Naive B cell (primary cell): ENCODE data around the gene KIR3DL1. TPM values are rescaled to one million over a fixed set of nuclear protein-coding genes. Genes with fewer than 3 reads are reported as not detected.
"Not testable (repeated sequence)": the region's sequence is repeated elsewhere in the genome, so short reads cannot be mapped to it uniquely, and the experiment has no call there.

ENCODE experiments used
- ATAC-seq, 2 donors: fragments of 150-1000 bp; cut with Tn5 transposase; 2 replicates each; pipeline ENCODE4 v1.10.0; 2021; ENCODE audit warnings: low read depth in 2 of 2, mild to moderate bottlenecking in 2 of 2, moderate library complexity in 2 of 2
- DNase-seq: peaks from one replicate; pipeline ENCODE4 v3.0.0; 2022
- H3K27ac Mint-ChIP-seq, 6 donors: one replicate each; pipeline ENCODE4 v1.8.0; 2020 to 2022; ENCODE audit warnings: mild to moderate bottlenecking in 6 of 6, mixed read lengths in 6 of 6, moderate library complexity in 5 of 6, inconsistent platforms in 2 of 6
- H3K27me3 Mint-ChIP-seq, 3 donors: one replicate each; pipeline ENCODE4 v1.8.0; 2021 to 2022; ENCODE audit warnings: mixed read lengths in 3 of 3, mild to moderate bottlenecking in 1 of 3
- H3K36me3 Mint-ChIP-seq, 2 donors: one replicate each; pipeline ENCODE4 v1.8.0; 2020 to 2022; ENCODE audit warnings: mixed read lengths in 2 of 2, inconsistent platforms in 1 of 2, mild to moderate bottlenecking in 1 of 2
- H3K4me1 Mint-ChIP-seq, 3 donors: one replicate each; pipeline ENCODE4 v1.8.0; 2020 to 2022; ENCODE audit warnings: mixed read lengths in 3 of 3, inconsistent platforms in 1 of 3, mild to moderate bottlenecking in 1 of 3, moderate library complexity in 1 of 3
- H3K4me3 Mint-ChIP-seq, 8 donors: one replicate each; pipeline ENCODE4 v1.8.0; 2020 to 2022; ENCODE audit warnings: mild to moderate bottlenecking in 8 of 8, mixed read lengths in 8 of 8, moderate library complexity in 8 of 8, inconsistent platforms in 2 of 8
- H3K9me3 Mint-ChIP-seq, 7 donors: one replicate each; pipeline ENCODE4 v1.8.0; 2020 to 2022; ENCODE audit warnings: mixed read lengths in 7 of 7, mild to moderate bottlenecking in 5 of 7, inconsistent platforms in 2 of 7, moderate library complexity in 1 of 7
- polyA plus RNA-seq, 6 donors: library from polyadenylated mRNA; unstranded; fragments of 300-500 nt; fragmentation: Illumina TruSeq; gene quantifications; one replicate each; pipeline ENCODE4 v1.2.3, GENCODE V29; 2021; ENCODE audit warnings: low read depth in 6 of 6

The KIR3DL1 gene
- polyA plus RNA-seq, 6 donors from 2014 or later: 0.26 to 0.53 TPM; not detected in 4

- ATAC-seq, H3K27ac Mint-ChIP-seq, H3K4me3 Mint-ChIP-seq, DNase-seq, H3K36me3 Mint-ChIP-seq, H3K4me1 Mint-ChIP-seq, H3K9me3 Mint-ChIP-seq: not testable (repeated sequence)
- peaks cover 0 to 30% (median 28%) of the 10 kb centered on the region in 3 donors for H3K27me3 Mint-ChIP-seq
These were observed 16.2 kb downstream of the KIR3DL1 start, which contains the start of gene KIR2DS4 for GRCh38 chr19:54832496-54832895. Gene KIR2DS4 (plus strand): TSS chr19:54832676.

GRCh38 chr19:54835126-54835525, 18.9 kb downstream of the KIR3DL1 start:
- not testable (repeated sequence) for H3K27ac Mint-ChIP-seq, H3K4me3 Mint-ChIP-seq, H3K4me1 Mint-ChIP-seq, DNase-seq, H3K9me3 Mint-ChIP-seq, ATAC-seq, H3K36me3 Mint-ChIP-seq
- H3K27me3 Mint-ChIP-seq: peaks cover 9 to 38% (median 12%) of the 10 kb centered on the region in 3 donors

GRCh38 chr19:54837522-54837921, 21.3 kb downstream of the KIR3DL1 start:
- not testable (repeated sequence) for H3K27ac Mint-ChIP-seq, H3K4me3 Mint-ChIP-seq, H3K4me1 Mint-ChIP-seq, H3K9me3 Mint-ChIP-seq, ATAC-seq, DNase-seq, H3K36me3 Mint-ChIP-seq
- peaks cover 7 to 30% (median 9%) of the 10 kb centered on the region in 3 donors for H3K27me3 Mint-ChIP-seq

GRCh38 chr19:54843171-54843570, 26.9 kb downstream of the KIR3DL1 start:
- H3K4me1 Mint-ChIP-seq, H3K4me3 Mint-ChIP-seq, DNase-seq, ATAC-seq, H3K27ac Mint-ChIP-seq, H3K36me3 Mint-ChIP-seq: not testable (repeated sequence)
- H3K27me3 Mint-ChIP-seq: peaks cover 6 to 26% (median 9%) of the 10 kb centered on the region in 3 donors
- peaks cover 0 to 18% (median 4%) of the 10 kb centered on the region in 7 donors for H3K9me3 Mint-ChIP-seq

- Mint-ChIP-seq H3K27ac (peak within 1 kb of the TSS in 1 of 6 donors; percentile 61), H3K27me3 (peaks cover 7 to 50% (median 12%) of the 10 kb centered on the region in 3 donors), H3K4me3 (peak within 1 kb of the TSS in 1 of 8 donors; percentile 27), H3K9me3 (peaks cover 0 to 19% (median 4%) of the 10 kb centered on the region in 7 donors)
- not testable (repeated sequence) for DNase-seq, ATAC-seq, H3K4me1 Mint-ChIP-seq, H3K36me3 Mint-ChIP-seq
These were observed 33.9 kb downstream of the KIR3DL1 start, which contains the start of gene KIR3DL2 for GRCh38 chr19:54850061-54850640. Gene KIR3DL2 (plus strand): TSS chr19:54850443. CDS start chr19:54850476, 33 bp downstream.

GRCh38 chr19:54850930-54851329, 34.7 kb downstream of the KIR3DL1 start:
- peaks cover 0 to 14% (median 3%) of the 10 kb centered on the region in 7 donors for H3K9me3 Mint-ChIP-seq
- ATAC-seq (no peak), DNase-seq (no peak)
- no peak overlapping the region for H3K27ac Mint-ChIP-seq
- peaks cover 14 to 58% (median 19%) of the 10 kb centered on the region in 3 donors for H3K27me3 Mint-ChIP-seq
- H3K36me3 Mint-ChIP-seq: no peaks in the 10 kb centered on the region
- no peaks in the 10 kb centered on the region for H3K4me1 Mint-ChIP-seq
- no peak overlapping the region for H3K4me3 Mint-ChIP-seq

- Mint-ChIP-seq H3K27ac (no peak overlapping the region), H3K27me3 (peaks cover 14 to 58% (median 19%) of the 10 kb centered on the region in 3 donors), H3K36me3 (no peaks in the 10 kb centered on the region), H3K4me3 (no peak overlapping the region), H3K9me3 (peaks cover 0 to 12% (median 2%) of the 10 kb centered on the region in 7 donors), H3K4me1 (no peaks in the 10 kb centered on the region)
- ATAC-seq (no peak), DNase-seq (no peak)
These were observed 35.1 kb downstream of the KIR3DL1 start for GRCh38 chr19:54851353-54851752.

- H3K4me3 Mint-ChIP-seq, H3K9me3 Mint-ChIP-seq, H3K27ac Mint-ChIP-seq, H3K36me3 Mint-ChIP-seq, H3K4me1 Mint-ChIP-seq, DNase-seq, ATAC-seq: not testable (repeated sequence)
- peaks cover 21 to 46% (median 25%) of the 10 kb centered on the region in 3 donors for H3K27me3 Mint-ChIP-seq
These were observed 39.0 kb downstream of the KIR3DL1 start for GRCh38 chr19:54855241-54855640.

GRCh38 chr19:54858476-54858875, 42.2 kb downstream of the KIR3DL1 start:
- not testable (repeated sequence) for H3K27ac Mint-ChIP-seq, DNase-seq, H3K4me1 Mint-ChIP-seq, ATAC-seq, H3K36me3 Mint-ChIP-seq, H3K4me3 Mint-ChIP-seq, H3K9me3 Mint-ChIP-seq
- peaks cover 34 to 51% (median 38%) of the 10 kb centered on the region in 3 donors for H3K27me3 Mint-ChIP-seq

- ATAC-seq, DNase-seq, H3K4me1 Mint-ChIP-seq, H3K36me3 Mint-ChIP-seq, H3K4me3 Mint-ChIP-seq: not testable (repeated sequence)
- Mint-ChIP-seq H3K27ac (peak overlapping the region in 1 of 6 donors; percentile 30), H3K27me3 (peaks cover 32 to 42% (median 34%) of the 10 kb centered on the region in 3 donors), H3K9me3 (peaks cover 0 to 12% (median 3%) of the 10 kb centered on the region in 7 donors)
These were observed 43.2 kb downstream of the KIR3DL1 start for GRCh38 chr19:54859421-54859820.

- Mint-ChIP-seq H3K4me1 (peaks cover 0 to 13% (median 4%) of the 10 kb centered on the region in 3 donors), H3K9me3 (peaks cover 0 to 14% (median 5%) of the 10 kb centered on the region in 7 donors), H3K27me3 (peaks cover 36 to 49% (median 47%) of the 10 kb centered on the region in 3 donors)
- not testable (repeated sequence) for H3K36me3 Mint-ChIP-seq, ATAC-seq, H3K27ac Mint-ChIP-seq, DNase-seq, H3K4me3 Mint-ChIP-seq
These were observed 47.2 kb downstream of the KIR3DL1 start for GRCh38 chr19:54863459-54863858.

GRCh38 chr19:54871696-54872095, 55.4 kb downstream of the KIR3DL1 start:
- DNase-seq: no peak
- Mint-ChIP-seq H3K4me1 (peaks cover 9 to 15% (median 11%) of the 10 kb centered on the region in 3 donors), H3K9me3 (peaks cover 0 to 7% (median 3%) of the 10 kb centered on the region in 7 donors), H3K27me3 (peaks cover 7 to 31% (median 10%) of the 10 kb centered on the region in 3 donors), H3K36me3 (peaks cover 0 to 4% of the 10 kb centered on the region in 2 donors), H3K27ac (peak overlapping the region in 1 of 6 donors; percentile 35), H3K4me3 (no peak overlapping the region)
- ATAC-seq: no peak

GRCh38 chr19:54873990-54874389, 57.7 kb downstream of the KIR3DL1 start, which contains the start of gene FCAR:
Gene FCAR (plus strand): TSS chr19:54874235. CDS start chr19:54874290, 55 bp downstream.
- H3K27ac Mint-ChIP-seq: no peak within 1 kb of the TSS
- peaks cover 8 to 23% (median 17%) of the 10 kb centered on the region in 3 donors for H3K27me3 Mint-ChIP-seq
- H3K9me3 Mint-ChIP-seq: peaks cover 0 to 6% (median 0%) of the 10 kb centered on the region in 7 donors
- H3K4me3 Mint-ChIP-seq: no peak within 1 kb of the TSS
- DNase-seq (no peak), ATAC-seq (no peak)
- no peaks in the 10 kb centered on the region for H3K36me3 Mint-ChIP-seq
- peaks cover 6 to 9% (median 7%) of the 10 kb centered on the region in 3 donors for H3K4me1 Mint-ChIP-seq

- Mint-ChIP-seq H3K4me1 (peaks cover 6 to 9% (median 7%) of the 10 kb centered on the region in 3 donors), H3K27me3 (peaks cover 19 to 32% (median 24%) of the 10 kb centered on the region in 3 donors), H3K36me3 (no peaks in the 10 kb centered on the region), H3K9me3 (peaks cover 0 to 6% (median 0%) of the 10 kb centered on the region in 7 donors), H3K4me3 (no peak overlapping the region), H3K27ac (peak overlapping the region in 1 of 6 donors; percentile 6)
- ATAC-seq (peak; percentile 27 to 45), DNase-seq (no peak)
These were observed 59.2 kb downstream of the KIR3DL1 start for GRCh38 chr19:54875506-54875905.
